CD4-positive, alpha-beta T cell (primary cell): ENCODE data around the gene RASAL2. TPM values are rescaled to one million over a fixed set of nuclear protein-coding genes. Genes with fewer than 3 reads are reported as not detected.

Experiments
- ATAC-seq: fragments of 200-7000 bp; cut with Tn5 transposase; one replicate; pipeline ENCODE4 v1.10.0; 2022; ENCODE audit warnings: mild to moderate bottlenecking; ENCODE audit not compliant: poor library complexity
- CTCF ChIA-PET: fragments of 350-600 bp; sonication (Branson Sonifier 250); formaldehyde crosslinking; loops from one replicate; lab custom pipeline; 2021; ENCODE audit warnings: antibody characterized with exemption, inconsistent platforms; lab: Charles Lee
- POLR2A ChIA-PET: fragments of 350-600 bp; sonication (Branson Sonifier 250); formaldehyde crosslinking; loops from one replicate; lab custom pipeline; 2021; ENCODE audit warnings: antibody characterized with exemption, inconsistent platforms; lab: Charles Lee
- DNase-seq, 14 experiments: peaks; one replicate each; pipeline ENCODE4 v3.0.0-alpha.2; 2013 to 2020; ENCODE audit warnings: mixed read lengths in 2 of 14
- H3K27ac ChIP-seq, 2 donors: one replicate each; pipeline versions ENCODE4 v1.5.1 to v1.7.0; 2013; ENCODE audit warnings: low read length in 2 of 2, low read depth in 1 of 2, mild to moderate bottlenecking in 1 of 2
- H3K27me3 ChIP-seq, 2 experiments: 1 replicate in 1 of 2; 2 replicates in 1 of 2; pipeline versions ENCODE4 v1.6.1 to v1.7.0; 2013; ENCODE audit warnings: low read length in 2 of 2, control low read depth in 1 of 2, mild to moderate bottlenecking in 1 of 2, moderate library complexity in 1 of 2; ENCODE audit not compliant: insufficient read depth in 2 of 2, control insufficient read depth in 1 of 2
- H3K36me3 ChIP-seq: one replicate; pipeline ENCODE4 v1.6.1; 2013; ENCODE audit warnings: low read length, control low read depth; ENCODE audit not compliant: insufficient read depth
- H3K4me1 ChIP-seq: one replicate; pipeline ENCODE4 v1.6.1; 2013; ENCODE audit warnings: low read length, control low read depth; ENCODE audit not compliant: insufficient read depth
- H3K4me3 ChIP-seq: one replicate; pipeline ENCODE4 v1.5.1; 2013; ENCODE audit warnings: mild to moderate bottlenecking, low read length, moderate library complexity
- H3K9me3 ChIP-seq, 2 experiments: 1 replicate in 1 of 2; 2 replicates in 1 of 2; pipeline versions ENCODE4 v1.6.1 to v1.7.0; 2013; ENCODE audit warnings: low read length in 2 of 2, mild to moderate bottlenecking in 2 of 2, control low read depth in 1 of 2, moderate library complexity in 1 of 2; ENCODE audit not compliant: control insufficient read depth in 1 of 2, insufficient read depth in 1 of 2
- H3K27ac Mint-ChIP-seq: one replicate; pipeline ENCODE4 v1.8.0; 2020; ENCODE audit warnings: mixed read lengths
- H3K27me3 Mint-ChIP-seq: one replicate; pipeline ENCODE4 v1.8.0; 2021; ENCODE audit warnings: mixed read lengths
- H3K36me3 Mint-ChIP-seq: one replicate; pipeline ENCODE4 v1.8.0; 2021; ENCODE audit warnings: low read depth, mixed read lengths
- H3K4me1 Mint-ChIP-seq: one replicate; pipeline ENCODE4 v1.8.0; 2021; ENCODE audit warnings: low read depth, mixed read lengths
- H3K4me3 Mint-ChIP-seq: one replicate; pipeline ENCODE4 v1.8.0; 2020; ENCODE audit warnings: mild to moderate bottlenecking, mixed read lengths
- H3K9me3 Mint-ChIP-seq: one replicate; pipeline ENCODE4 v1.8.0; 2020; ENCODE audit warnings: mixed read lengths
- intact Hi-C, 2 experiments: fragments of 100-400 bp; cut with DNase I in 1 of 2; cut with micrococcal nuclease in 1 of 2; formaldehyde crosslinking; loops; one replicate each; pipeline versions ENCODE4 v1.15.1 to v1.9.0; 2023 to 2025; cut with DNase I, micrococcal nuclease
- total RNA-seq, 174 experiments: library from RNA in 2 of 174; stranded (reverse) in 2 of 174; gene quantifications; one replicate each; pipeline ENCODE4 v1.2.3 and lab custom pipeline; 2021 to 2026
- TF ChIP-seq, protein P1 (sequence below): fragments of 200-600 bp; IDR thresholded peaks from one replicate; pipeline ENCODE4 v1.8.0; 2022; ENCODE audit warnings: antibody characterized with exemption, mild to moderate bottlenecking

RASAL2 gene
- total RNA-seq, 2 experiments from 2014 or later = 0.03 TPM; not detected in 1

DNA sequence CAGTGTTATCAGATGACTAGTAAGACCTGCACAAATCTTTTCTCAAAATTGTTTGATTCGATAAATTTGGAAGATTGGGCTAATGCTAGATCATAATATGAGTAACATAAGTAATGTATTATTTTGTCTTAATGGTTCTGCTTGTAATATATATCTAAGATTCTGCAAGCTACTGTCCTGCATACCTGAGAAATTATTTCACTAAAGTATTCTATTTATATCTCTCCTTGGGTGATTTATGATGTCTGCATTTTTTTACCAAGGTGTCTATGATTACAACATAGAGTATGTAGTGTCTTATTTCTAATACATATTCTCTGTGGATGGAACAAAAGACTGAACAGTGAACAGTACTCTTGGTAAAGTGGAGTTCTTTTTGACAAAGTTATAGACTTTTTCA is 236.2 kb downstream of the RASAL2 start:
- no peaks in the 10 kb centered on the region for H3K4me1 Mint-ChIP-seq
- ATAC-seq = no peak
- H3K36me3 Mint-ChIP-seq = no peaks in the 10 kb centered on the region
- no peaks in the 10 kb centered on the region for H3K36me3 ChIP-seq
- no peak overlapping the region for H3K4me3 Mint-ChIP-seq
- no peaks in the 10 kb centered on the region for H3K27me3 ChIP-seq
- intact Hi-C loops = no loop called here
- no peaks in the 10 kb centered on the region for H3K9me3 Mint-ChIP-seq
- H3K4me3 ChIP-seq = no peak overlapping the region
- no peak for DNase-seq
- H3K4me1 ChIP-seq = no peaks in the 10 kb centered on the region
- no peak overlapping the region for H3K27ac ChIP-seq
- ChIA-PET POLR2A (no interaction called here), CTCF (no interaction called here)
- H3K9me3 ChIP-seq = no peaks in the 10 kb centered on the region
- TF ChIP-seq, protein P1, sequence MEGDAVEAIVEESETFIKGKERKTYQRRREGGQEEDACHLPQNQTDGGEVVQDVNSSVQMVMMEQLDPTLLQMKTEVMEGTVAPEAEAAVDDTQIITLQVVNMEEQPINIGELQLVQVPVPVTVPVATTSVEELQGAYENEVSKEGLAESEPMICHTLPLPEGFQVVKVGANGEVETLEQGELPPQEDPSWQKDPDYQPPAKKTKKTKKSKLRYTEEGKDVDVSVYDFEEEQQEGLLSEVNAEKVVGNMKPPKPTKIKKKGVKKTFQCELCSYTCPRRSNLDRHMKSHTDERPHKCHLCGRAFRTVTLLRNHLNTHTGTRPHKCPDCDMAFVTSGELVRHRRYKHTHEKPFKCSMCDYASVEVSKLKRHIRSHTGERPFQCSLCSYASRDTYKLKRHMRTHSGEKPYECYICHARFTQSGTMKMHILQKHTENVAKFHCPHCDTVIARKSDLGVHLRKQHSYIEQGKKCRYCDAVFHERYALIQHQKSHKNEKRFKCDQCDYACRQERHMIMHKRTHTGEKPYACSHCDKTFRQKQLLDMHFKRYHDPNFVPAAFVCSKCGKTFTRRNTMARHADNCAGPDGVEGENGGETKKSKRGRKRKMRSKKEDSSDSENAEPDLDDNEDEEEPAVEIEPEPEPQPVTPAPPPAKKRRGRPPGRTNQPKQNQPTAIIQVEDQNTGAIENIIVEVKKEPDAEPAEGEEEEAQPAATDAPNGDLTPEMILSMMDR = no peak
- peaks cover 4% of the 10 kb centered on the region for H3K27me3 Mint-ChIP-seq
- H3K27ac Mint-ChIP-seq = no peak overlapping the region

DNA sequence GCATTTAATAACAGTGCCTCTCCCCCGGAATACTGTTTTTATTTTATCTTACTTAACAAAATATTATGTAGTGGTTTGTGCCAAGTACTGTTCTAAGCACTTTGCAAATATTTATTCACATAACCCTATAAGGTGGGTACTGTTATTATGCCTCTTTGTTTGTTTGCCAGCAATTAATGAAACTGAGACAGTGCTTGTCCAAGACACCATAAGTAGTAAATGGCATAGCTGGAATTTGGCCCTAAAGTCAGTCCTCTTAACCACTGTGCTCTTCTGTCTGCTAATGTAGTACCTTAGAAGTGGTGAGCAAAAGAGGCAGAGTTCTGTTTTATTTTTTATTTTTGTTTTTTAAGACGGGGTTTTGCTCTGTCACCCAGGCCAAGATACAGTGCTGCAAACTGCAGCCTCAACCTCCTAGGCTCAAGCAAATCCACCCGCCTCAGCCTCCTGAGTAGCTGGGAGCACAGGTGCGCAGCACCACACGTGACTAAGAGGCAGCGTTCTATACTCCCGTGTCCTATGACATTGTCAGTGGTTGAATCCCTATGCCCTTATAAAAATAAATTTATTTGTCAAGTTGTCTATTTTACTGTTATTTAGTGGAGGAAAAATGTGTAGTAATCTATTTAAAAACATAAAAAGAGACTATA is 237.1 kb downstream of the RASAL2 start:
- Mint-ChIP-seq H3K27me3 (peaks cover 4% of the 10 kb centered on the region), H3K4me1 (no peaks in the 10 kb centered on the region), H3K9me3 (no peaks in the 10 kb centered on the region), H3K27ac (no peak overlapping the region), H3K36me3 (no peaks in the 10 kb centered on the region), H3K4me3 (no peak overlapping the region)
- ChIA-PET POLR2A (no interaction called here), CTCF (no interaction called here)
- intact Hi-C loops = no loop called here
- ATAC-seq (no peak), DNase-seq (no peak)
- Histone ChIP-seq H3K27ac (no peak overlapping the region), H3K4me3 (no peak overlapping the region), H3K27me3 (no peaks in the 10 kb centered on the region), H3K4me1 (no peaks in the 10 kb centered on the region), H3K9me3 (no peaks in the 10 kb centered on the region), H3K36me3 (no peaks in the 10 kb centered on the region)
- TF ChIP-seq, protein P1 = no peak

DNA sequence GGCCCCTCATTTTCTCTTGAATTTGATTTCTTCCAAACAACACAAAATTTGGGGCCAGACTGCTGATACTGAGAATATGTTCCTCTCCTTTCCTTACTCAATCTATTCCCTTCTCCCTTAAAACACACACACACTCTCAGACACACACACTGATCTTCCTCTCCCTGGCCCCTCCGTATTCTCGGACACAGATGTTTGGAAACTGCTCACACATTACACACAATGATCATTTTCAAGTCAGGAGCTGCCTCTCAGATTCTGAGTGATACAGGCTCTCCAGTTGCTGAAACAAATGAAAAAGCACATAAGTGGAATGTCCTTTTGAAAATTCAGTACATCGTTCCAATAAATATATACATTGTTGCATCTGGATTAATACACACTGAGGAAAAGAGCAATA is 241.5 kb downstream of the RASAL2 start:
- no peaks in the 10 kb centered on the region for H3K36me3 ChIP-seq
- no peak overlapping the region for H3K4me3 ChIP-seq
- no peak overlapping the region for H3K27ac Mint-ChIP-seq
- ChIA-PET POLR2A (no interaction called here), CTCF (no interaction called here)
- ATAC-seq (no peak), DNase-seq (no peak)
- H3K9me3 Mint-ChIP-seq = no peaks in the 10 kb centered on the region
- H3K9me3 ChIP-seq = no peaks in the 10 kb centered on the region
- H3K36me3 Mint-ChIP-seq = no peaks in the 10 kb centered on the region
- no peaks in the 10 kb centered on the region for H3K27me3 Mint-ChIP-seq
- H3K27ac ChIP-seq = no peak overlapping the region
- TF ChIP-seq, protein P1 = no peak
- intact Hi-C loops = no loop called here
- no peaks in the 10 kb centered on the region for H3K4me1 ChIP-seq
- no peaks in the 10 kb centered on the region for H3K27me3 ChIP-seq
- no peak overlapping the region for H3K4me3 Mint-ChIP-seq
- H3K4me1 Mint-ChIP-seq = no peaks in the 10 kb centered on the region
